Measurements from ENCODE around the gene TMPRSS3. TPM values are rescaled to one million over a fixed set of nuclear protein-coding genes. Genes with fewer than 3 reads are reported as not detected.

Gene TMPRSS3
- total RNA-seq, 4 donors from 2014 or later = not detected

GRCh38 chr21:42405064-42406013 lies 9.5 kb upstream of the TMPRSS3 start:
- no peak for DNase-seq (ENCODE audit: low spot score in 2 of 2)
- 78 to 81% methylated on average over 22 to 23 of the region's 23 CpGs for WGBS, 2 donors
- TF ChIP-seq POLR2A (IDR thresholded peaks at IDR 0.05) (no peak), EP300 (IDR thresholded peaks at IDR 0.05) (no peak), CTCF (IDR thresholded peaks at IDR 0.05) (no peak)
- Histone ChIP-seq H3K27me3 (no peaks in the 10 kb centered on the region), H3K9me3 (peaks cover 0 to 10% (median 0%) of the 10 kb centered on the region in 4 donors), H3K36me3 (no peaks in the 10 kb centered on the region), H3K27ac (no peak overlapping the region), H3K4me3 (peak overlapping the region in 1 of 4 donors; percentile 18), H3K4me1 (no peaks in the 10 kb centered on the region)

DNA sequence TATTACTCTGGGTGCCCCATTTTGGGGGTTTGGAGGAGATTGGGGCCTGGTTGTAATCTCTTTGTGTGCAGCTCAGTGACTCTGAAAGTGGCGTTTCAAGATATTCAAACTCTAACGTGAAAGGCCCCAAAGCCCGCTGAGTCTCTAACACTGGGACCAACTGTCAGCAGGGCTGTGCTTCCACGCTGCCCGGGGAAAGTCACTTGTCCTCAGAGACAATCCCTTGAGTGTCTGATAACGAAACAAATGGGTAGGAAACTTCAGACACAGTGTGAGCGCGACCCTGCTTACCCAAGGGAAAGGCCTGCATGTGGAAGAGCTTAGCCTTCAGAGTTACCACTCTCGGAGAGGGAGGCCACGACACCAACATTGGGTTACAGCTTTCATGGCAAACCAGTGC lies 8.7 kb upstream of the TMPRSS3 start:
- 60 to 69% methylated on average over 9 to 10 of the region's 10 CpGs for WGBS, 2 donors
- no peak for DNase-seq (ENCODE audit: low spot score in 2 of 2)
- TF ChIP-seq CTCF (IDR thresholded peaks at IDR 0.05) = no peak
- TF ChIP-seq EP300 (IDR thresholded peaks at IDR 0.05) = no peak
- TF ChIP-seq POLR2A (IDR thresholded peaks at IDR 0.05) = no peak
- Histone ChIP-seq H3K27me3 (no peaks in the 10 kb centered on the region), H3K4me1 (no peaks in the 10 kb centered on the region), H3K36me3 (no peaks in the 10 kb centered on the region), H3K4me3 (no peak overlapping the region), H3K27ac (peak overlapping the region in 1 of 4 donors; percentile 42), H3K9me3 (peaks cover 0 to 10% (median 0%) of the 10 kb centered on the region in 4 donors)

DNA sequence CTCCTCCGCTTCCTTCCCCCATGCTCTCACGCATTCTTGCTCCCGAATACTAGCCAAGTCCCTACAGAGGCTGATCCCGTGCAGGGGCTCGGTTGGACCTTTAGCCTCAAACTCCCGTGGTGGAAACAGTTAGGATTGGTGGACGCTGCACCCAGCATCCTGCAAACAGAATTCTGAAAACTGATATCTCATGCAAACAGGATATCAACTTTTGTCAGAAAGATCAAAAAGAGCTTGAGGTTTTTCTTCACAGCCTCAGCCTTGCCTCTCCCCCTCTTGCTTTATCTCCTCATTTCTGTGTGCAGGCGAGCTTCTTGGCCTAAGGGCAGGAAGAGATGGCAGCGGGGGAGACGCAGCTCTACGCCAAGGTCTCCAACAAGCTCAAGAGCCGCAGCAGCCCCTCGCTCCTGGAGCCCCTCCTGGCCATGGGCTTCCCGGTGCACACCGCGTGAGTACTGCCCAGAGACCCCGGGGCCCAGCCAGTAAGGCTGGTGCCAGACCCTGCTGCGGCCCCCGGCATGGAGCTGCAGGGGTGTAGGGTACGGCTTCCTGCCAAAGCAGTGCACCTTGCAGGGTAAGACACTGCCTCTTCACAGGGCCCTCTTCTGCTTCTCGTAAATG lies 7.9 kb upstream of the TMPRSS3 start, which contains the start of gene UBASH3A:
UBASH3A (plus strand) TSS at position 292 of the 621 bp plus-strand sequence; CDS start at position 336, 44 bp downstream.
- Histone ChIP-seq H3K36me3 (no peaks in the 10 kb centered on the region), H3K4me1 (no peaks in the 10 kb centered on the region), H3K4me3 (peak within 1 kb of the TSS in 1 of 4 donors; percentile 26), H3K27ac (peak within 1 kb of the TSS in 1 of 4 donors; percentile 42), H3K27me3 (no peaks in the 10 kb centered on the region), H3K9me3 (peaks cover 0 to 10% (median 0%) of the 10 kb centered on the region in 4 donors)
- TF ChIP-seq EP300 (IDR thresholded peaks at IDR 0.05) (no peak), CTCF (IDR thresholded peaks at IDR 0.05) (no peak), POLR2A (IDR thresholded peaks at IDR 0.05) (no peak)
- no peak for DNase-seq (ENCODE audit: low spot score in 2 of 2)
- 63 to 81% methylated on average over 15 to 17 of the region's 21 CpGs for WGBS, 2 donors

DNA sequence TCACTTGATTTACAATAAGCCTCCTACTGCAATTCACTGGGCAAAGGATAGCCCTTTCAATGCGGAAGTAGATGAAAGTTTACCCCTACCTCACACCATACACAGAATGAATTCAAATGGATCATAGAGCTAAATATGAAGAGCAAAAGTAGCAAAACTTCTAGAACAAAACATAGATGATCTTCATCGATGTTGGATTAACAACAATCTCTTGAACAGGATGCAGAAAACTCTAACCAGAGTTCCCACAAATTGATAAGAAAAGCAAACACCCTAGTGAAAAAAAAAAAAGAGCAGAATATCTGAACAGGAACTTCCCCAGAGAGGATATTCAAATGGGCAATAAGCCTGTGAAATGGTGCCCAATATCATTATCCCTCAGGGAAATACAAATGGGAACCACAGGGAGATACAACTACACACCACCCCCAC lies 6.0 kb upstream of the TMPRSS3 start:
- no peaks in the 10 kb centered on the region for H3K27me3 ChIP-seq
- no peak overlapping the region for H3K27ac ChIP-seq
- no peak for TF ChIP-seq POLR2A (IDR thresholded peaks at IDR 0.05)
- no peak for TF ChIP-seq CTCF (IDR thresholded peaks at IDR 0.05)
- TF ChIP-seq EP300 (IDR thresholded peaks at IDR 0.05) = no peak
- H3K36me3 ChIP-seq = no peaks in the 10 kb centered on the region
- H3K9me3 ChIP-seq = peaks cover 0 to 10% (median 0%) of the 10 kb centered on the region in 4 donors
- WGBS, 2 donors = 89 to 96% methylated on average over 2 of the region's 2 CpGs
- DNase-seq (ENCODE audit: low spot score in 2 of 2) = no peak
- H3K4me3 ChIP-seq = no peak overlapping the region
- no peaks in the 10 kb centered on the region for H3K4me1 ChIP-seq
